ENCODE results near the gene SNX10. TPM values are rescaled to one million over a fixed set of nuclear protein-coding genes. Genes with fewer than 3 reads are reported as not detected.
"Not testable (repeated sequence)": the region's sequence is repeated elsewhere in the genome, so short reads cannot be mapped to it uniquely, and the experiment has no call there.

SNX10 gene, protein sequence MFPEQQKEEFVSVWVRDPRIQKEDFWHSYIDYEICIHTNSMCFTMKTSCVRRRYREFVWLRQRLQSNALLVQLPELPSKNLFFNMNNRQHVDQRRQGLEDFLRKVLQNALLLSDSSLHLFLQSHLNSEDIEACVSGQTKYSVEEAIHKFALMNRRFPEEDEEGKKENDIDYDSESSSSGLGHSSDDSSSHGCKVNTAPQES
- total RNA-seq: 10 to 100 TPM; 18.5 to 22.6 (median 18.9) TPM

DNA sequence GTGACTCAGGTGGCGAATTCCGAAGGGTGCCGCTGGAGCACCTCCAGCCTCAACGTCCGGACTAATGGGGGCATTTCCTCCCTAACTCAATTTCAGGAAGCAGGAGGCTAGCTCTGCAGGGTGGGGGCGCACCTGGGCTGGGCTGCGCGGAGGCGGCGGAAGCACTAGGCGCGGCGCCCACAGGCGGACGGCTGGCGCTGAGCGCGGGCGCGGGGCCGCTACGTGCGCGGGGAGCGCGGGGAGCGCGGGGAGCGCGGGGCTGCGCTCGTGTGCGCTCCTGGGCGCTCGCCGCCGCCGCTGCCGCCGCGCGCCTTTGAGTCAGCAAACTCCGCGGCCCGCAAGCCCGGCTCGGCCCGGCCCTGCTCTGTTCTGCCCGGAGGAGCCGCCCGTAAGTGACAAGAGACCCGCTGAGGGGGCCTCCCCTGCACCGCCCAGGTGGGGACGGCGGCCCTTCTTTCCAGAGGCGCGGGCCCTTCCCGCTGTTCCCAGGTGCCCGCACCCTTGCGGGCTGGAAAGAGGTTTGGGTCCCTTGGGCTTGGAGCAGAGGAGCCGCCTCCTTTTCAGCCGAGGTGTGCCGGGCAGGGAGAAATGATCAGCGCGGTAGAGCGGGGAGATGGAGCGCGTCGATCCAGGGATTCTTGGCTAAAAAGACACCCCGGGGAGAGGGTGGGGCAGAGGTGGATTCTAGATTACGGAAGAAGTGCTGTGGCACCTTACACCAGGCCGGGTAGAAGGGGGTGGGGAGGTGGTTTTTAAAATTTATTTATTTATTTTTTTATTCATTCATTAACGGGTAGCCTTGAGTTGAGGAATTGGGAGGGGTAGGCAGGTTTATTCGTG lies at the start of gene SNX10:
TSS of gene SNX10 (plus strand) at position 164 of the 840 bp plus-strand sequence. CDS start 54,581 bp downstream, outside the sequence.
- peak within 1 kb of the TSS; percentile 90 for H3K4me3 Mint-ChIP-seq
- peaks cover 35% of the 10 kb centered on the region for H3K4me1 Mint-ChIP-seq (ENCODE audit: low read depth)
- H3K36me3 Mint-ChIP-seq (ENCODE audit: insufficient read depth): no peaks in the 10 kb centered on the region
- H3K27me3 Mint-ChIP-seq (ENCODE audit: low read depth): no peaks in the 10 kb centered on the region
- DNase-seq: peak; percentile 61
- ATAC-seq: peak; percentile 61 to 70
- H3K9me3 Mint-ChIP-seq: no peaks in the 10 kb centered on the region

DNA sequence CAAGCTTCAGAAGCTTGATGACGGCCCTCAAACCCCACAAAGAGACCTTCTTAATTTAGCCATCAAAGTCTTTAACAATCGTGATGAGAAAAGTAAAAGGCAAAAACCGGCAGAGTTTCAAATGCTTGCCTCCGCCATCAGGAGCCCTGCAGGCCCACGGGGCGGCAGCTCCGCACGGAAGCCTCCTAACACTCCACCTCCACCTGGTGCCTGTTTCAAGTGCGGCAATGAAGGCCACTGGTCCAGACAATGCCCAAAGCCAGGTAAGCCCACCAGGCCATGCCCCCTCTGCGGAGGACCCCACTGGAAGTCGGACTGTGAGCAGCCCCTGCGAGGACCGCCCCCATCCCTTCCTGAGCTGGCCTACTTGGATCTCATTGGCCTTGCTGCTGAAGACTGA lies 46.5 kb upstream of the SNX10 start:
- Mint-ChIP-seq H3K4me1 (ENCODE audit: low read depth) (no peaks in the 10 kb centered on the region), H3K9me3 (no peaks in the 10 kb centered on the region), H3K27me3 (ENCODE audit: low read depth) (peaks cover 3% of the 10 kb centered on the region), H3K36me3 (ENCODE audit: insufficient read depth) (no peaks in the 10 kb centered on the region), H3K4me3 (no peak overlapping the region)
- no peak for DNase-seq
- ATAC-seq: no peak

DNA sequence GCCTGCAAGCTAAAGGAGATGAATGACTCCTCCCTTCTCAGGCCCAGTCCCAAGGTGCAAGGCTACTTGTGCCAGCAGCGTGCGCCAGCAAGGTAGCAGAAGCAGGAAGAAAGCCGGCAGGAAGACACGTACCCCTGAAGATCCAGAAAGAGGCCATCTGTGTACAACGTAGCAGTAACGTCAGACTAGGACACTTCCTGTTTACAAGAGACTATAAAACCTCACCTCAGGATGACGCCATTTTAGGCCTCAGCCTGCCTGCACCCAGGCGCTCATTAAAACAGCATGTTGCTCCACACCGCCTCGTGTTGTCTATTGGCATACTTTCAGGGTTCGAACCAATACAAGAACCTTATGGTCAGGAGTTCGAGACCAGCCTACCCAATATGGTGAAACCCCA lies 41.4 kb upstream of the SNX10 start:
- Mint-ChIP-seq H3K36me3 (ENCODE audit: insufficient read depth) (no peaks in the 10 kb centered on the region), H3K4me1 (ENCODE audit: low read depth) (no peaks in the 10 kb centered on the region), H3K27me3 (ENCODE audit: low read depth) (no peaks in the 10 kb centered on the region)

DNA sequence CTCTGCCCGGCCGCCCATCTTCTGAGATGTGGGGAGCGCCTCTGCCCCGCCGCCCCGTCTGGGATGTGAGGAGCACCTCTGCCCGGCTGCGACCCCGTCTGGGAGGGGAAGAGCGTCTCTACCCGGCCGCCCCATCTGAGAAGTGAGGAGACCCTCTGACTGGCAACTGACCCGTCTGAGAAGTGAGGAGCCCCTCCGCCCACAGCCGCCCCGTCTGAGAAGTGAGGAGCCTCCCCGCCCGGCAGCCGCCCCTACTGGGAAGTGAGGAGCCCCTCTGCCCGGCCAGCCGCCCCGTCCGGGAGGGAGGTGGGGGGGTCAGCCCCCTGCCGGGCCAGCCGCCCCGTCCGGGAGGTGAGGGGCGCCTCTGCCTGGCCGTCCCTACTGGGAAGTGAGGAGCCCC lies 29.8 kb upstream of the SNX10 start:
- H3K27me3 Mint-ChIP-seq (ENCODE audit: low read depth); H3K9me3 Mint-ChIP-seq; H3K36me3 Mint-ChIP-seq (ENCODE audit: insufficient read depth); DNase-seq; H3K4me3 Mint-ChIP-seq; H3K4me1 Mint-ChIP-seq (ENCODE audit: low read depth); ATAC-seq: not testable (repeated sequence)

More for the DNA sequence above, 41.4 kb upstream of the SNX10 start:
- DNase-seq (no peak), ATAC-seq (no peak)
- no peaks in the 10 kb centered on the region for H3K9me3 Mint-ChIP-seq
- H3K4me3 Mint-ChIP-seq: no peak overlapping the region

DNA sequence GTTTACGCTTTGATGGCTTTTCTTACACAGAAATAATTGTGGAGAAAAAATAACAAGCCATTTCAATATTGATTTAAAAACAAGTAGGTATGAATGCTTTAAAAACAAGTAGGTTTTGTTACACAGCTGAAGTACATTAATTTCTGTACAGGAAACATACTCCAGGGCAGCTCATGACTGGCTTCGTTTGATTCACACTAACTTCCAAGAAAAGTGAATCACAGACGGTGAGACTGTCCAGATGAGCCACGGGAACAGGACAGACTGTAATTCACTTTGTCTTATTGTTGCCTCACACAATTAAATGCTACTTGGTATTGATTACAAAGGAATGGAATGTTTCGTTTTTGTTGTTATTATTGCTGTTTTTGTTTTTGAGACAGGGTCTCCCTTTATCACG lies 26.6 kb upstream of the SNX10 start:
- Mint-ChIP-seq H3K4me1 (ENCODE audit: low read depth) (no peaks in the 10 kb centered on the region), H3K4me3 (no peak overlapping the region), H3K9me3 (no peaks in the 10 kb centered on the region), H3K27me3 (ENCODE audit: low read depth) (peaks cover 17% of the 10 kb centered on the region), H3K36me3 (ENCODE audit: insufficient read depth) (no peaks in the 10 kb centered on the region)
- ATAC-seq (peak in 1 of 2 donors; percentile 61), DNase-seq (no peak)

DNA sequence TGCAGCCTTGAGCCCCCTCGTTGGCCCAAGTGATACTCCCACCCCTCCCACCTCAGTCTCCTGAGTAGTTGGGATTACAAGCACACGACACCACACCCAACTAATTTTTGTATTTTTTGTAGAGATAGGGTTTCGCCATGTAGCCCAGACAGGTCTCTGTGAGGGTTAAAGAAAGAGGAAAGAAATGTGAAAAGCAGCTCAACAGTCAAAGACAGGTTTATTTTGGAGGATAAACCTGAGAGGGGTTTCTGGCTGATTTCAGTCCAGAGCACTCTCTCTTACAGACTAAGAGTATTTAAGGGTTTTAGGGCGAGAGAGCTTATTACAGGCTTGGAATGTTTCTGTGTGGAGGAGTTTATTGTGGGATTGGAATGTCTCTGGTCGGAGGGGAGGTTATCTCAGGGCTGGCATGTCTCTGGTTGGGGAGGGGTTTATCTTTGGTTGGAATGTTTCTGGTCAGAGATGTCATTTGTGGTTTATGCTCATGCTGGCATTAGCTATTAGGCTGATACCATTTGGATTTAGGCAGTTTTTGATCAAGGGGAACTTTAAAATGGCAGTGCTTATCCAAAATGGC lies 26.1 kb upstream of the SNX10 start:
- H3K36me3 Mint-ChIP-seq (ENCODE audit: insufficient read depth): no peaks in the 10 kb centered on the region
- ATAC-seq (no peak), DNase-seq (no peak)
- H3K9me3 Mint-ChIP-seq: no peaks in the 10 kb centered on the region
- H3K4me1 Mint-ChIP-seq (ENCODE audit: low read depth): no peaks in the 10 kb centered on the region
- peaks cover 17% of the 10 kb centered on the region for H3K27me3 Mint-ChIP-seq (ENCODE audit: low read depth)
- no peak overlapping the region for H3K4me3 Mint-ChIP-seq

DNA sequence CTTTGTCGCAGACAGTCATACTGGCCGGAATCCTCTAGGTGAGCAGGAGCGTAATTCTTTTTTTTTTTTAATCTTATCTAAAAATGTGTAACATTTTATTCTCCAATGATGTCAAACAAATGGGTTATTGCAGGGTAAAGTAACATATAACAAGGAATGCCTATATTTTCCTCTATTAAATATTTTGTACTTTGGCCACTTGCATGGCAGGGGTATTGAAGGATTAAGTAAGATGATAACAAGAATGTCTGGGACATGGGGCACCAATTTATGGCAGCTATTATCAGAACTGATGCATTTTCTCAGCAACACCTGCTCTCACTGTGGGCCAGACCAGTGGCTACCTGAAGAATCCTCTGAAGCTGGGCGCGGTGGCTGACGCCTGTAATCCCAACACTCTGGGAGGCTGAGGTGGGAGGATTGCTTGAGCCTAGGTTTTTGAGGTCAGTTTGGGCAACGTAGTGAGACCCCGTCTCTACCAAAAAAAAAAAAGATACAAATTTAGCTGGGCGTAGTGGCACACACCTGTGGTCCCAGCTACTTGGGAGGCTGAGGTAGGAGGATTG lies 24.0 kb upstream of the SNX10 start:
- no peak for ATAC-seq
- no peaks in the 10 kb centered on the region for H3K4me1 Mint-ChIP-seq (ENCODE audit: low read depth)
- H3K4me3 Mint-ChIP-seq: no peak overlapping the region
- no peaks in the 10 kb centered on the region for H3K9me3 Mint-ChIP-seq
- H3K27me3 Mint-ChIP-seq (ENCODE audit: low read depth): peaks cover 17% of the 10 kb centered on the region
- DNase-seq: no peak
- no peaks in the 10 kb centered on the region for H3K36me3 Mint-ChIP-seq (ENCODE audit: insufficient read depth)

DNA sequence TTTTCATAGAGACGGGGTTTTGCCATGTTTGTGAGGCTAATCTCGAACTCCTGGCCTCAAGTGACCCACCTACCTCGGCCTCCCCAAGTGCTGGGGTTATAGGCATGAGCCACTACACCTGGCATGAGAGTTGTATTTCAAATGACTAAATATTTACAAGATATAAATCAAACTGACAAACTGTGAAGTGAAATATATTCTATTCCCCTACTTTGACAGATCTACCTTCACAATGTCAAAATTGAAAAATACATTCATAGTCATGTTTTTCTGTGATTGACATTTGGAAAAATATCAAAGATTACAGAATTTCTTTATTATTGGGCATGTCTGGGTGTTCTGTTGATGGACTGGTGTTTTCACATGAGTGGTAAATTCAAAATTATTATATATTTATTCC lies 16.4 kb upstream of the SNX10 start:
- Mint-ChIP-seq H3K9me3 (peaks cover 4% of the 10 kb centered on the region), H3K4me1 (ENCODE audit: low read depth) (peaks cover 11% of the 10 kb centered on the region), H3K36me3 (ENCODE audit: insufficient read depth) (no peaks in the 10 kb centered on the region), H3K27me3 (ENCODE audit: low read depth) (peaks cover 2% of the 10 kb centered on the region), H3K4me3 (no peak overlapping the region)
- DNase-seq: no peak
- ATAC-seq: no peak

DNA sequence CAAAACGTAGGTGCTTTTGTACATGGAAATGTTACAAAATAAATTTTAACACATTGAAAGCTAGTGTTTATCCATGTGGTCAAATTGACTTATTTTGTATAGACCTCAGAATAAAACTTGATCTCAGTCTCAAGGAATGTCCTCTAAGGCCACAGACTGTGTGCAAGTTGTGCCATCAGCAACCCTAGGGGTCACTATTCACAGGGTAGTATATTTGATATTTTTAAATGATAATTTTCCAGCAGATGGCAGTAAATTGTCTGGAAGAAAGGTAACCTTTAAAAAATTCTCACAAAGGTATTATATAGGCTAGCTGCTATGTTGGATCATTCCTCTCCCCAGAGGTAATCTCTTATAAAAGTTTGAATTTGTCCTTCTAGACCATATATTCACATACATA lies 12.9 kb upstream of the SNX10 start:
- Mint-ChIP-seq H3K4me3 (no peak overlapping the region), H3K27me3 (ENCODE audit: low read depth) (peaks cover 2% of the 10 kb centered on the region), H3K9me3 (peaks cover 4% of the 10 kb centered on the region), H3K36me3 (ENCODE audit: insufficient read depth) (no peaks in the 10 kb centered on the region), H3K4me1 (ENCODE audit: low read depth) (peaks cover 15% of the 10 kb centered on the region)
- ATAC-seq: peak in 1 of 2 donors; percentile 36
- no peak for DNase-seq

DNA sequence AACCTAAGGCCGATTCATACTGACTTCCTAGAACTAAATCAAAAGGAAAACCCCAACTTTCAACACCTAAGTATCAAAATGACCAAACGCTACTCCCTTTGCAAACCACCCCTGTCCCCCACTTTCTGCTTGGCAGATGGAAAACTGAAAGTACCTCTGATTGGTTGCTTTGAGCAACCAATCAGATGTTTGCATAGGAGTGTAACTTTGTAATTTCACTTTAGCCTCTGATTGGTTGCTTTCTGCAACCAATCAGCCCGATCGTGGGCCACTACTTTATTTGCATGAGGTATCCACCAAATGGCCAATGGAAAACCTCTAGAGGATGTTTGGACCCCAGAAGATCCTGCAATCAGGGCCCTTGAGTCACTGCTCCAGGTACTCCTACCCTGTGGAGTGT lies 12.3 kb upstream of the SNX10 start:
- DNase-seq (no peak), ATAC-seq (peak; percentile 58 to 69)
- H3K4me3 Mint-ChIP-seq: peak overlapping the region; percentile 40
- H3K4me1 Mint-ChIP-seq (ENCODE audit: low read depth): peaks cover 15% of the 10 kb centered on the region
- peaks cover 2% of the 10 kb centered on the region for H3K27me3 Mint-ChIP-seq (ENCODE audit: low read depth)
- H3K9me3 Mint-ChIP-seq: peaks cover 4% of the 10 kb centered on the region
- no peaks in the 10 kb centered on the region for H3K36me3 Mint-ChIP-seq (ENCODE audit: insufficient read depth)

DNA sequence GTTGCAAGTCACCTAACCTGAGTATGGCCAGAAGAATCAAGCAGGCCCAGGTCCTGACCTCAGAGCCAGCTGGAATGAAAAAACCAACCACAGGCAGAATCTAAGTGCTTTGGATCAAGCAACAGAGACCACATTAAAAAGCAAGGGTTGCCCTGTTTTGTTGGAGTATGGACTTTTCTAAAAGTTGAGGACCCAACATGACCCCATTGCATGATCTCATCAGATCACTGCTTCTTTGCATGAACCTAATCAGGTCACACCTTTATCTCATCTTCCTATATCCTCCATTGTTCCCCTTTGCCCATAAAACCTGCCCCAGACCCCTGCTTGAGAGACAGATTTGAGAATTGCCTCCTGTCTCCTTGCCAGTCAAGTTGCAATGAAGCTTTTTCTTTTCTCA lies 11.6 kb upstream of the SNX10 start:
- DNase-seq: no peak
- no peaks in the 10 kb centered on the region for H3K36me3 Mint-ChIP-seq (ENCODE audit: insufficient read depth)
- no peak for ATAC-seq
- H3K27me3 Mint-ChIP-seq (ENCODE audit: low read depth): peaks cover 2% of the 10 kb centered on the region
- peaks cover 15% of the 10 kb centered on the region for H3K4me1 Mint-ChIP-seq (ENCODE audit: low read depth)
- peaks cover 4% of the 10 kb centered on the region for H3K9me3 Mint-ChIP-seq
- H3K4me3 Mint-ChIP-seq: no peak overlapping the region

DNA sequence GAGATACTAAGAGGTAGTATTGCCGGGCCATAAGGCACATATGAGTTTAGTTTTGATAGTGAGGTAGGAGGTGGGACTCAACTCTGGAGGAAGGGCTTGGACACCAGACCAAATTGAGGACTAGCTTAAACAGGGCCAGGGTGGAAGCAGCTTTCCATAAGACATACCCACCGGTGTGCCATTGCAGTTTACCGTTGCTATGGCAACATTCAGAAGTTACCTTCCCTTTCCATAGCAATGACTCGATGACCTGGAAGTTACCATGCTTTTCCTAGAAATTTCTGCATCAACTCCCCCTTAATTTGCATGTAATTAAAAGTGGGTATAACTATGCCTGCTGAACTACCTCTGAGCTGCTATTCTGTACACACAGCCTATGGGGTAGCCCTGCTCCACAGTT lies 10.9 kb upstream of the SNX10 start:
- no peak for DNase-seq
- no peak for ATAC-seq
- Mint-ChIP-seq H3K36me3 (ENCODE audit: insufficient read depth) (no peaks in the 10 kb centered on the region), H3K9me3 (peaks cover 4% of the 10 kb centered on the region), H3K4me1 (ENCODE audit: low read depth) (peaks cover 15% of the 10 kb centered on the region), H3K4me3 (no peak overlapping the region), H3K27me3 (ENCODE audit: low read depth) (peaks cover 2% of the 10 kb centered on the region)

DNA sequence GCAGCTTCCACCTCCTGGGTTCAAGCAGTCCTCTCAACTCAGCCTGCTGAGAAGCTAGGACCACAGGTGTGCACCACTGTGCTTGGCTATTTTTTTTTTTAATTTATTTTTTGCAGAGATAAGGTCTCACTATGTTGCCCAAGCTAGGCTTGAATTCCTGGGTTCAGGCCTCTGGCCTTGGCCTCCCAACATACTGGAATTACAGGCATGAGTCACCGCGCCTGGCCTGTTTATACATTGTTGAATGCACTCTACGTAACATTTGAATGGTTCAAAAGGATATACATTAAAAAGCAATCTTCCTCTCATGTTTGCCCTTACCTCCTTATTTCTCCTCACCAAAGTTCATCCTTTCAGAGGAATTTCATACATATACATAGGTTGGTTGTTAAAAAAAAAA lies 7.2 kb upstream of the SNX10 start:
- Mint-ChIP-seq H3K4me1 (ENCODE audit: low read depth) (peaks cover 10% of the 10 kb centered on the region), H3K36me3 (ENCODE audit: insufficient read depth) (no peaks in the 10 kb centered on the region), H3K9me3 (peaks cover 4% of the 10 kb centered on the region), H3K4me3 (no peak overlapping the region), H3K27me3 (ENCODE audit: low read depth) (no peaks in the 10 kb centered on the region)
- ATAC-seq (no peak), DNase-seq (no peak)

DNA sequence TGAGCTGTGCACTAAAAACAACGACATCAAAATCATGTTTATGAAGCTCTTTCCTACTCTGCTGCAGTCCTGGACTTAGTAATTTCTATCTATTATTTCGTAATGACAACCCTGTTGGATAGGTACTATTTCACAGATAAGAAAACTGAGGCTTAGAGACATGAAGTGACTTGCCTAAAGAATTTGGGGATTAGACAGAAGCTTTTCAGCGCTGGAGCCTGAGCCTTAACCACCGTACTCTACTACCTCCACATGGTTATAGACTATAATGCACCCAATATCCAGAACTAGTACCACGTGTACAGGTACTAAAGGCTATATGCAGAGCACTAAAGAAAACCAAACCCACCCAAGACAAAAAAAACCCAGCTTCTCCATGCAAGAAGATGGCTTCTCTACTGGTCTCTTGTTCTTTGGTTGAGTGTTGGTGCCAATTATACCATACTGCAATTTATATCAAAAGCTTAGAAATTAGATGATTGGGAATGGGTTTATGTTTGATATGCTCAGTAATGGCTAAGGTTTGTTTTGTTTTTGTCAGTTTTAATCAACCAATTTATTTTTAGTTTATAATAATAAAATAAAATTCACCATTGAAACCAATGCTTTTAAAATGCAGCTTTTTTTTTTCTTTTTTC lies 6.5 kb upstream of the SNX10 start:
- Mint-ChIP-seq H3K4me3 (no peak overlapping the region), H3K27me3 (ENCODE audit: low read depth) (no peaks in the 10 kb centered on the region), H3K9me3 (no peaks in the 10 kb centered on the region), H3K4me1 (ENCODE audit: low read depth) (peaks cover 5% of the 10 kb centered on the region), H3K36me3 (ENCODE audit: insufficient read depth) (no peaks in the 10 kb centered on the region)
- ATAC-seq (peak; percentile 60 to 62), DNase-seq (no peak)

Data from activated T-cell treated with anti-CD3 and anti-CD28 coated beads, Interleukin-2, amount 50 U/mL, for 4 hours (primary cell).